DMS79 (cell line): ENCODE measurements around the gene SLC39A10.

Source experiments
- DNase-seq: peaks from one replicate; lab custom pipeline; 2025; lab: John Stamatoyannopoulos, UW

Gene SLC39A10, protein sequence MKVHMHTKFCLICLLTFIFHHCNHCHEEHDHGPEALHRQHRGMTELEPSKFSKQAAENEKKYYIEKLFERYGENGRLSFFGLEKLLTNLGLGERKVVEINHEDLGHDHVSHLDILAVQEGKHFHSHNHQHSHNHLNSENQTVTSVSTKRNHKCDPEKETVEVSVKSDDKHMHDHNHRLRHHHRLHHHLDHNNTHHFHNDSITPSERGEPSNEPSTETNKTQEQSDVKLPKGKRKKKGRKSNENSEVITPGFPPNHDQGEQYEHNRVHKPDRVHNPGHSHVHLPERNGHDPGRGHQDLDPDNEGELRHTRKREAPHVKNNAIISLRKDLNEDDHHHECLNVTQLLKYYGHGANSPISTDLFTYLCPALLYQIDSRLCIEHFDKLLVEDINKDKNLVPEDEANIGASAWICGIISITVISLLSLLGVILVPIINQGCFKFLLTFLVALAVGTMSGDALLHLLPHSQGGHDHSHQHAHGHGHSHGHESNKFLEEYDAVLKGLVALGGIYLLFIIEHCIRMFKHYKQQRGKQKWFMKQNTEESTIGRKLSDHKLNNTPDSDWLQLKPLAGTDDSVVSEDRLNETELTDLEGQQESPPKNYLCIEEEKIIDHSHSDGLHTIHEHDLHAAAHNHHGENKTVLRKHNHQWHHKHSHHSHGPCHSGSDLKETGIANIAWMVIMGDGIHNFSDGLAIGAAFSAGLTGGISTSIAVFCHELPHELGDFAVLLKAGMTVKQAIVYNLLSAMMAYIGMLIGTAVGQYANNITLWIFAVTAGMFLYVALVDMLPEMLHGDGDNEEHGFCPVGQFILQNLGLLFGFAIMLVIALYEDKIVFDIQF

GRCh38 chr2:195656859-195657633 is at the start of gene SLC39A10:
Gene SLC39A10 (plus strand): TSS chr2:195657226. CDS start chr2:195680043, 22,817 bp downstream.
- DNase-seq = peak; percentile 94

- no peak for DNase-seq
These were observed 48.1 kb upstream of the SLC39A10 start for GRCh38 chr2:195608768-195609454.

- DNase-seq = no peak
These were observed 46.3 kb upstream of the SLC39A10 start for GRCh38 chr2:195610717-195611116.

- DNase-seq = no peak
These were observed 44.2 kb upstream of the SLC39A10 start for GRCh38 chr2:195612611-195613495.

DNA sequence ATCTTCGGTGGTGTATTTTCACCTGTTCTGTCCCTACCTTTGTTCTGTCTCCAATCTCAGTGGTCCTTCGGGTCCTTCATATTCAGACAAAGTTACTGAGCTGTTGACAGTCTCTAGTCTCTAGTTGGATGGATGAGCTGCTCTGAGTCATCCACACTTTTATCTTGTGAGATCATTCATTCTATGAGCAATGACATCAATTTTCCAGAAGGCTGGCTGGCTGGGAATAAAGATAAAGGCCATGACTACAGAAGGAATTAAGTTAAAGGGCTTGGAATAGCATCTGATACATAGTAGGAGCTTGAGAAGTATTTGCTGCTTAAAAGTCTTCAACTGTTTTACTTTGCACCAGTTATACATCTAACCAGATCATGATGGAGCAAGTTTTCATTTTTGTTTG is 43.1 kb upstream of the SLC39A10 start:
- no peak for DNase-seq

DNA sequence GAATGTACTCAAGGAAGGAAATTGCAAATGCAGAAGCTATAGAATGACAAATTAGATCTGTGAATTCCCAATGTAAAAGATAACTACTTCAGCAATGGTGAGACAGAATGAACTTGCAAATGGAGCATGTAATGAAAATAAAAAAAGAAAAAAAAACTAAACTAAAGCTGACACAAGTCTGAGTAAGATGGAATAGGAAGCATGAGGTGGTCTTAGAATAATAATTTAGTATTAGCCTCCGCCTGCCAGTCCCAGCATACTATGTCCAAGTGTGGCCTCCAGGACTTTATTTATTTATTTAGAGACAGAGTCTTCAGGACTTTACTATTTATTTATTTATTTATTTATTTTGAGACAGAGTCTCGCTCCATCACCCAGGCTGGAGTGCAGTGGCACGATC is 37.4 kb upstream of the SLC39A10 start:
- no peak for DNase-seq

DNA sequence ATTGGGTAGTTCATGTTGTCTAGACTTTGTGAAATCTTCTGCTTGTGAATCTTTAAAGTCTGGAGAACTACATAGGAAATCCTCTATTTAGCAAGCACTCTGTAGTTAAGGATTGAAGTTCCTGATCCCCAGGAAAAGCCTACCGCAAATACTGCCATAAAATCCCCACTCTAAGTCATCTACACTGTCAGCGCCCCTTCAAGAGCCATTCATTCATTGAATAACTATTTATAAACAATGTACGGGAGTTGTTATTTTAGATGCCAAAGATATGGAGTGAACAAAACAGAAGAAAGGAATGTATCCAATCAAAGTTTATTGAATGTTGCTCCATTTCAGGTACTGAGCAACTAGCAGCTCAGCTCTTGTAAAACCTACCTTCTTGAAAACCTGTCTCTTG is 36.5 kb upstream of the SLC39A10 start:
- no peak for DNase-seq

DNA sequence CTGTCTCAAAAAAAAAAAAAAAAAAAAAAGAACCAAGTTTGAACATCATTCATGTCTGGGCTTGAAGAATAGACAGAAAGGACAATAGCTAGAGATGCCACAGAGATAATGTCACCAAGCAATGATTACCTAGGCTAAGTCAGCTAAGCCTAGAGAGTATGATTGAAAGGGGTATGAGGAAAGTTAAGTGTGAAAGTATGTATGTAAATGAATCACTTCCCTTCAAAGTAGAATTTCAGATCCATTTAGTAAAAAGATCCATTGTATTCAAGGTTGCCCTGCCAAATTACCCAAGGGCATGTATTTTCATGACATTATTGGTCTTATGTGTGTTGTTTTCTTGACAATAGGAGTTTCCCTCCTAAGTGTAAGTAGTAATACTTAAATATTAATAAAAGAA is 34.1 kb upstream of the SLC39A10 start:
- DNase-seq = no peak

- DNase-seq = no peak
These were observed 30.5 kb upstream of the SLC39A10 start for GRCh38 chr2:195626507-195626906.

GRCh38 chr2:195628666-195629065 is 28.4 kb upstream of the SLC39A10 start:
- no peak for DNase-seq

DNA sequence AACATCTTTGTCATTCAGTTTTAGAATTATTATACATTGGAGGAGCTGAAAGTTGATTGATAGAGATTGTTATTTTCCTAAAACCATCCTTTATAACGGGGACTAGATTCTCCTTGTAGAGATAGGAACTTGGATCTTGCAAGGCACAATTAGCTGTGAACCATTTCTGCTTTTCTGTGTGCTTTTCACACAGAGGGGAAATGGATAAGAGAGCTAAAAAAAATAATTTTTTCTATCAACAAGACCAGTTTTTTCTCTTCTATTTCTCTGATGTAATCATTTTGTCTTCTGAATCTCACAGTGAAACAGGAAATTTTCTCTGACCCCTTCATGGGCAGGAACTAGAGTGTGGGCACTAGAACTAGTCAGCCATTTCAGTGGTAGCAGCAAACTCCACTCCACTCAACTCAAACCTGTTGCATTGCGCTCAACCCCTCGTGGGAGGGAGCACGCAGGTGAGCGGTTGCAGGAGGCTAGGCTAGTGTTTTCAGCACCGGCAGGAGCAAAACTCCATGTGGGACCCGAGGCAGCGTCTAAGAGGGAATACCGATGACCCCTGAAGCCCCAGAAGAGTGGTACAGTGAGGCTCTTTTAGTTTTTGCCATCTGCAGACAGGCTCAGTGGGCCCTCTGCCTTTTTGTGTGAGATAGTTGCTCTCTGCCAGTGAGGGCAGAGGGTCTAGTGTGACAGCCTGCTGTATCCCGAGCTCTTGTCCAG is 24.0 kb upstream of the SLC39A10 start:
- DNase-seq = no peak

GRCh38 chr2:195633573-195633870 is 23.5 kb upstream of the SLC39A10 start:
- no peak for DNase-seq

- DNase-seq = no peak
These were observed 23.1 kb upstream of the SLC39A10 start for GRCh38 chr2:195633974-195634373.

DNA sequence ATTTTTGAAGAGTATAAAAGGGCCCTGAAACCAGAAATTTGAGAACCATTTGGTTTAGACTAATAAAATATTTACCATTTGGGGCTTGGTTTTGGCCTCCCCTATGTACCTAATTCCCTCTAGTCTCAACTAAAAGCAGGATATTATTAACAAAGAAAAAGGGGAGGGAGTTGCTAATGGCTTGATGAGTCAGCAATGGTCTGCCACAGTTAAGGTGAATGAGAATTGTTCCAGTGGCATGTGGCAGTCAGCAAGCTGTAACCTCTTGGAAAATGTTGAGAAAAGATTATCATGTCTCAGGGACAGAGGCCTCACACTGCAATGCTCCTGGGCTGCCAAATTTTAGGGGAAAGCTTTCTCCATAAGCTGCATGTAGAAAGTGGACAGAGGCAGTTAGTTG is 20.1 kb upstream of the SLC39A10 start:
- DNase-seq = no peak

- no peak for DNase-seq
These were observed 18.3 kb upstream of the SLC39A10 start for GRCh38 chr2:195638750-195639149.

- DNase-seq = no peak
These were observed 17.7 kb upstream of the SLC39A10 start for GRCh38 chr2:195639238-195639858.

- DNase-seq = peak; percentile 9
These were observed 17.1 kb upstream of the SLC39A10 start for GRCh38 chr2:195639959-195640358.

GRCh38 chr2:195642027-195642678 is 14.9 kb upstream of the SLC39A10 start:
- no peak for DNase-seq

DNA sequence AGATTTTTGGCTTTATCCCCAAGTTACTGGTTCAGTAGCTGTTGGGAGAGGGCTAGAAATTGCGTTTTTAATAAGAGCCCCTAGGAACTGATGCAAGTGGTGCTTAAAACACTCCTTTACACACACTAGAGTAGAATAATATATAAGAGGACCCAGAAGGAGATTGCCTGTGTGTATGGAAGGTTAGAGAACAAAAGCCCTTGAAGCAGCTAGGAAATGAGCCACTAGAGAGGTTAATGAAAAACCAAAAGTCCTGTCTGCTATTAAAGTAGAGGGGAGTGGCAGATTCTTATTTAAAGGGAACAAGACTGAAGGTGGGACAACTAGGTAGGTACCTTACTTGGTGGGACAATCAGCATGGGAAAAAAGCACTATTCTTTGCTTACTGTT is 14.4 kb upstream of the SLC39A10 start:
- DNase-seq = peak; percentile 73
